Endothelial cell of umbilical vein (primary cell): ENCODE data around the gene NAGS. TPM values are rescaled to one million over a fixed set of nuclear protein-coding genes. Genes with fewer than 3 reads are reported as not detected.
A peak's percentile ranks its signal among the peaks of the same experiment; 100 is the strongest.

ENCODE experiments used
- BruUV-seq: library from RNA; stranded (reverse); fragments of 400-500 nt; replicated peaks from 2 replicates; lab custom pipeline; 2021; lab: Mats Ljungman, UMichigan
- CTCF ChIA-PET: fragments of 300-600, 350-600 bp; sonication (Branson Sonifier 250); formaldehyde crosslinking; loops from one replicate; lab custom pipeline; 2021; ENCODE audit warnings: antibody characterized with exemption, inconsistent platforms; lab: Charles Lee
- POLR2A ChIA-PET: fragments of 300-600, 350-600 bp; sonication (Branson Sonifier 250); formaldehyde crosslinking; loops from one replicate; lab custom pipeline; 2021; ENCODE audit warnings: antibody characterized with exemption, inconsistent platforms; lab: Charles Lee
- DNase-seq: peaks from one replicate; pipeline ENCODE4 v3.0.0-alpha.2; 2011; ENCODE audit warnings: low read depth, low spot score
- FAIRE-seq: peaks from 2 replicates; lab custom pipeline; 2011; peaks lifted over from hg19 to GRCh38; lab: Jason Lieb, UNC
- H2AFZ ChIP-seq: 2 replicates; pipeline ENCODE4 v1.6.0; 2012; ENCODE audit warnings: low read depth, low read length, control low read depth, inconsistent platforms
- H3K27ac ChIP-seq: 2 replicates; pipeline ENCODE4 v1.5.1; 2011; ENCODE audit warnings: low read depth, mild to moderate bottlenecking, control low read depth, low read length, moderate library complexity; ENCODE audit not compliant: insufficient read depth
- H3K27me3 ChIP-seq, 2 experiments: 2 replicates each; pipeline versions ENCODE4 v1.6.0 to v1.6.1; 2011; ENCODE audit warnings: low read length in 2 of 2, mixed read lengths in 1 of 2; ENCODE audit not compliant: control insufficient read depth in 2 of 2, insufficient read depth in 2 of 2
- H3K36me3 ChIP-seq, 2 experiments: 2 replicates in 1 of 2; 3 replicates in 1 of 2; pipeline ENCODE4 v1.5.1; 2011; ENCODE audit warnings: low read length in 2 of 2, mild to moderate bottlenecking in 1 of 2, moderate library complexity in 1 of 2; ENCODE audit not compliant: control insufficient read depth in 2 of 2, insufficient read depth in 2 of 2; ENCODE audit errors: extremely low read depth in 1 of 2
- H3K4me1 ChIP-seq: 3 replicates; pipeline ENCODE4 v1.5.1; 2011; ENCODE audit warnings: mild to moderate bottlenecking, low read length; ENCODE audit not compliant: control insufficient read depth, insufficient read depth; ENCODE audit errors: extremely low read depth
- H3K4me2 ChIP-seq: 2 replicates; pipeline ENCODE4 v1.6.1; 2011; ENCODE audit warnings: low read length, control low read depth, mixed read lengths; ENCODE audit not compliant: insufficient read depth
- H3K4me3 ChIP-seq, 3 experiments: fragments of 200-600 bp in 1 of 3; sonication (generic), shearing (Covaris generic) in 1 of 3; replicated peaks in 1 of 3; 2 replicates each; pipeline ENCODE4 v1.5.1; 2011 to 2016; ENCODE audit warnings: control low read depth in 3 of 3, low read length in 3 of 3, mild to moderate bottlenecking in 2 of 3, inconsistent platforms in 1 of 3, low read depth in 1 of 3, moderate library complexity in 1 of 3; ENCODE audit not compliant: insufficient read depth in 1 of 3
- H3K79me2 ChIP-seq: 2 replicates; pipeline ENCODE4 v1.6.0; 2012; ENCODE audit warnings: low read length, inconsistent platforms; ENCODE audit not compliant: control insufficient read depth, insufficient read depth
- H3K9ac ChIP-seq: replicated peaks from 2 replicates; pipeline ENCODE3; 2011; ENCODE audit warnings: low read length, control low read depth; ENCODE audit not compliant: insufficient read depth; ENCODE audit errors: extremely low read depth
- H3K9me1 ChIP-seq: replicated peaks from 3 replicates; pipeline ENCODE4 v1.6.0; 2011; ENCODE audit warnings: mild to moderate bottlenecking, low read length; ENCODE audit not compliant: control insufficient read depth, insufficient read depth; ENCODE audit errors: extremely low read depth
- H3K9me3 ChIP-seq: replicated peaks from 2 replicates; pipeline ENCODE4 v1.5.1; 2012; ENCODE audit warnings: low read length, inconsistent platforms; ENCODE audit not compliant: control insufficient read depth, insufficient read depth
- H4K20me1 ChIP-seq: replicated peaks from 2 replicates; pipeline ENCODE3; 2011; ENCODE audit warnings: mild to moderate bottlenecking, low read length; ENCODE audit not compliant: control insufficient read depth, insufficient read depth; ENCODE audit errors: extremely low read depth
- MYC ChIP-seq: IDR thresholded peaks from one replicate; pipeline ENCODE4 v1.6.1; 2011; ENCODE audit warnings: mild to moderate bottlenecking, low read depth, low read length
- POLR2AphosphoS5 ChIP-seq: IDR thresholded peaks from 2 replicates; pipeline ENCODE4 v1.6.1; 2012; ENCODE audit warnings: low read depth, mild to moderate bottlenecking, control low read depth, low read length, moderate library complexity; ENCODE audit not compliant: insufficient read depth
- dilution Hi-C: fragments of 300-500 bp; cut with MboI; formaldehyde crosslinking; loops from one replicate; pipeline ENCODE4 v1.15.0; 2019; ENCODE audit warnings: low sequenced_read_pairs; ENCODE audit not compliant: extremely low pct_ligation_motif_present
- intact Hi-C: fragments of 100-400 bp; cut with micrococcal nuclease; formaldehyde crosslinking; loops from one replicate; pipeline ENCODE4 v1.10.0; 2022
- polyA plus RNA-seq, 4 experiments: library from polyadenylated mRNA; depleted of rRNA in 3 of 4; stranded (reverse) in 3 of 4; unstranded in 1 of 4; fragments of >200 nt; gene quantifications; 2 replicates each; pipeline versions ENCODE4 v1.2.1 to v1.2.3, GENCODE V29; 2011 to 2012; ENCODE audit warnings: missing spikeins in 1 of 4
- total RNA-seq: library from RNA; stranded (reverse); gene quantifications from 2 replicates; pipeline ENCODE4 v1.2.3, GENCODE V29; 2021
- TF ChIP-seq, protein P1 (sequence below), 2 donors: IDR thresholded peaks; 1 replicate in 1 of 2; 2 replicates in 1 of 2; pipeline ENCODE4 v1.5.1; 2011; ENCODE audit warnings: low read length in 2 of 2, mild to moderate bottlenecking in 2 of 2, moderate library complexity in 2 of 2, control low read depth in 1 of 2, inconsistent platforms in 1 of 2, low read depth in 1 of 2; ENCODE audit not compliant: insufficient read depth in 1 of 2; ENCODE audit errors: extremely low read depth in 1 of 2

NAGS gene
- total and polyA plus RNA-seq, 2 donors (not counting 3 experiments of a cell fraction or from before 2014, with no cell fraction given) = 3.3 to 6.1 TPM

DNA sequence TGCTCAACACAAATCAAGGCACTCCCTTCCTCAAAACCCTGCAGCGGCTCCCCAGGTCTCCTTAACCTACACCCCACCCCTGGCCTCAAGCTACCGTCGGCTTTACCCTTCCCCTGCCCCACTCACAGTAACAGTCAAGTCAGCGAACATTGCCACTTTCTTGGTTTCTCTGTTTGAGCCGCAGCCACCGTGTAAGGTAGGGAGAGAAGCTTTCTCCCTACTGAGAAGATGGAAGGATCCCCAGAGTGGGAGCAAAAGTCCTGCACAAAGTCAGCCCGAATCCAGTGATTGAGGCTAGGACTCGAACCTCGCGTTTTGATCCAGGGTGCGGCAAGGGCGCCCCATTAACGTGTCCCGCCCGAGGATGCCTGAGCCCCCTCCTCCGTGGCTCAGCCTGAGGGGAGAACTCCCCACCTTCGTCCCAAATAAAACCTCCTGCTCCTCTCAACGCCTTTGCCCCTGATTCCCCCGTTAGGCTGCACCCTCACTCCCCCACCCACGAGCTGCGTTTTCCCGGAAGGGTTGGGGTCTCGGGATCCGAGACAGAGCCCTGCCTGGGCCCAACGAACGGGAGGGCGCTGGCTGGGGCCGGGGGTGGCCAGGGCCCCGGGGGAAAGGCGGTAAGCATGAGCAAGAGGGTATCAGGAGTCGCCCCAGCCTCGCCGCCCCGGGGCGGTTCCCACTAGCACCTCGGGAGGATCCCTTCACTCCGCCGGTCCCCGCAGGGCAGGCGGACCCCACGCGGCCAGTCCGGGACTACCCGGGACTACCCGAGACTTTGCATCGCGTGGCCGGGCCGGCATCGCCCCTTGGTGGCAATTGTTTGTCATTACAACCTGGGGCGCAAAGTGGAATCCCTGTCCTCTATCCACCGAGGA lies 9.9 kb upstream of the NAGS start:
- Histone ChIP-seq H3K9ac (no peak overlapping the region), H3K4me2 (peak overlapping the region; percentile 75), H3K4me3 (peak overlapping the region in 2 of 3 experiments; percentile 1 to 38), H3K36me3 (no peaks in the 10 kb centered on the region), H3K9me3 (no peaks in the 10 kb centered on the region), H3K27ac (no peak overlapping the region), H3K4me1 (peaks cover 5% of the 10 kb centered on the region), H2AFZ (peak overlapping the region; percentile 26), H3K9me1 (no peaks in the 10 kb centered on the region), H3K79me2 (no peaks in the 10 kb centered on the region), H4K20me1 (no peaks in the 10 kb centered on the region), H3K27me3 (peaks cover 0 to 3% of the 10 kb centered on the region in 2 experiments)
- TF ChIP-seq POLR2AphosphoS5 (no peak), MYC (peak; percentile 16)
- TF ChIP-seq, protein P1, sequence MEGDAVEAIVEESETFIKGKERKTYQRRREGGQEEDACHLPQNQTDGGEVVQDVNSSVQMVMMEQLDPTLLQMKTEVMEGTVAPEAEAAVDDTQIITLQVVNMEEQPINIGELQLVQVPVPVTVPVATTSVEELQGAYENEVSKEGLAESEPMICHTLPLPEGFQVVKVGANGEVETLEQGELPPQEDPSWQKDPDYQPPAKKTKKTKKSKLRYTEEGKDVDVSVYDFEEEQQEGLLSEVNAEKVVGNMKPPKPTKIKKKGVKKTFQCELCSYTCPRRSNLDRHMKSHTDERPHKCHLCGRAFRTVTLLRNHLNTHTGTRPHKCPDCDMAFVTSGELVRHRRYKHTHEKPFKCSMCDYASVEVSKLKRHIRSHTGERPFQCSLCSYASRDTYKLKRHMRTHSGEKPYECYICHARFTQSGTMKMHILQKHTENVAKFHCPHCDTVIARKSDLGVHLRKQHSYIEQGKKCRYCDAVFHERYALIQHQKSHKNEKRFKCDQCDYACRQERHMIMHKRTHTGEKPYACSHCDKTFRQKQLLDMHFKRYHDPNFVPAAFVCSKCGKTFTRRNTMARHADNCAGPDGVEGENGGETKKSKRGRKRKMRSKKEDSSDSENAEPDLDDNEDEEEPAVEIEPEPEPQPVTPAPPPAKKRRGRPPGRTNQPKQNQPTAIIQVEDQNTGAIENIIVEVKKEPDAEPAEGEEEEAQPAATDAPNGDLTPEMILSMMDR (IDR thresholded peaks at IDR 0.05; ENCODE audit: extremely low read depth in 1 of 2, insufficient read depth in 1 of 2, low read depth in 1 of 2, low read length in 2 of 2) = peak; percentile 80 to 89
- no TSS peak for BruUV-seq
- ChIA-PET POLR2A (no interaction called here), CTCF (interaction anchor here (0.7 to 12.7 kb wide), 15 partner anchors 9 to 140 kb away, joined by 3 to 182 read pairs (median 5); partner anchors contain the start of genes NAGS and PPY)
- peak; percentile 57 for DNase-seq
- intact Hi-C loops = loop anchor here (1.0 kb wide), 2 partner anchors 50 to 116 kb away; no protein-coding TSS in a partner anchor
- FAIRE-seq = peak; percentile 91
- dilution Hi-C loops = no loop called here
